Mesendoderm (in vitro differentiated cells): ENCODE results near the gene ERFE.

ENCODE experiments used
- DNase-seq: peaks from one replicate; pipeline ENCODE4 v3.0.0; 2013
- H2AK5ac ChIP-seq: 2 replicates; pipeline ENCODE4 v1.6.1; 2013; ENCODE audit warnings: low read length, inconsistent platforms
- H2BK120ac ChIP-seq: 2 replicates; pipeline ENCODE4 v1.6.1; 2013; ENCODE audit warnings: low read depth, mild to moderate bottlenecking, low read length, moderate library complexity, mixed read lengths
- H2BK15ac ChIP-seq: replicated peaks from 2 replicates; pipeline ENCODE4 v1.6.1; 2013; ENCODE audit warnings: low read depth, mild to moderate bottlenecking, moderate library complexity
- H2BK5ac ChIP-seq: 2 replicates; pipeline ENCODE4 v1.6.1; 2013; ENCODE audit warnings: low read length, inconsistent platforms
- H3K18ac ChIP-seq: 2 replicates; pipeline ENCODE4 v1.6.1; 2013; ENCODE audit warnings: mild to moderate bottlenecking, low read length, mixed read lengths
- H3K23ac ChIP-seq: one replicate; pipeline ENCODE4 v1.6.1; 2013; ENCODE audit warnings: low read length
- H3K27ac ChIP-seq: 2 replicates; pipeline ENCODE4 v1.5.1; 2013; ENCODE audit warnings: low read depth, mild to moderate bottlenecking, inconsistent platforms, low read length, moderate library complexity
- H3K27me3 ChIP-seq: 2 replicates; pipeline ENCODE4 v1.6.1; 2013; ENCODE audit warnings: low read length, control low read depth, mild to moderate bottlenecking, inconsistent platforms; ENCODE audit not compliant: insufficient read depth, poor library complexity
- H3K36me3 ChIP-seq: 2 replicates; pipeline ENCODE4 v1.6.1; 2013; ENCODE audit warnings: low read length, inconsistent platforms; ENCODE audit not compliant: control insufficient read depth, insufficient read depth
- H3K4ac ChIP-seq: one replicate; pipeline ENCODE4 v1.6.1; 2013; ENCODE audit warnings: low read depth, mild to moderate bottlenecking, low read length, moderate library complexity
- H3K4me1 ChIP-seq: 2 replicates; pipeline ENCODE4 v1.6.1; 2013; ENCODE audit warnings: low read depth, low read length, inconsistent platforms; ENCODE audit not compliant: control insufficient read depth
- H3K4me2 ChIP-seq: 2 replicates; pipeline ENCODE4 v1.6.1; 2013; ENCODE audit warnings: low read length
- H3K4me3 ChIP-seq: 2 replicates; pipeline ENCODE4 v1.5.1; 2013; ENCODE audit warnings: mild to moderate bottlenecking, low read length
- H3K56ac ChIP-seq: one replicate; pipeline ENCODE4 v1.6.1; 2013; ENCODE audit warnings: low read length
- H3K79me1 ChIP-seq: 2 replicates; pipeline ENCODE4 v1.6.1; 2013; ENCODE audit warnings: low read length, inconsistent platforms
- H3K79me2 ChIP-seq: 2 replicates; pipeline ENCODE4 v1.6.1; 2013; ENCODE audit warnings: mild to moderate bottlenecking, low read length; ENCODE audit not compliant: control insufficient read depth, insufficient read depth
- H3K9ac ChIP-seq: 2 replicates; pipeline ENCODE4 v1.6.1; 2013; ENCODE audit warnings: low read length, inconsistent platforms
- H4K5ac ChIP-seq: one replicate; pipeline ENCODE4 v1.6.1; 2013; ENCODE audit warnings: low read length
- H4K8ac ChIP-seq: one replicate; pipeline ENCODE4 v1.6.1; 2013; ENCODE audit warnings: low read depth, mild to moderate bottlenecking, control low read depth, low read length, moderate library complexity
- WGBS: extraction: QIAGEN DNeasy Blood & Tissue Kit; methylation state at CpG from one replicate; pipeline ENCODE4 v1.1.7; 2013; ENCODE audit warnings: low lambda C conversion rate, missing lambda C conversion rate; ENCODE audit not compliant: insufficient coverage; ENCODE audit errors: extremely low coverage; 5-methylcytosine and 5-hydroxymethylcytosine counted together

ERFE gene

GRCh38 chr2:238141541-238142318 is 17.0 kb upstream of the ERFE start:
- no CpG with 5 or more reads among the region's 10 CpGs for WGBS
- no peak overlapping the region for H2BK15ac ChIP-seq

GRCh38 chr2:238142382-238143205 is 16.2 kb upstream of the ERFE start:
- Histone ChIP-seq H3K4me2 (no peak overlapping the region), H3K56ac (no peak overlapping the region), H3K4me3 (no peak overlapping the region), H3K9ac (no peak overlapping the region), H3K18ac (no peak overlapping the region), H3K36me3 (no peaks in the 10 kb centered on the region), H2BK15ac (no peak overlapping the region), H3K27ac (no peak overlapping the region), H2BK5ac (no peak overlapping the region), H4K5ac (no peak overlapping the region), H3K4ac (no peak overlapping the region), H4K8ac (no peak overlapping the region), H3K27me3 (no peaks in the 10 kb centered on the region), H3K79me1 (no peaks in the 10 kb centered on the region), H2BK120ac (no peak overlapping the region), H3K4me1 (no peaks in the 10 kb centered on the region), H2AK5ac (no peak overlapping the region), H3K23ac (no peak overlapping the region), H3K79me2 (no peaks in the 10 kb centered on the region)
- no peak for DNase-seq
- WGBS, result no CpG with 5 or more reads among the region's 30 CpGs

More at GRCh38 chr2:238141541-238142318, 17.0 kb upstream of the ERFE start:
- Histone ChIP-seq H2BK5ac (no peak overlapping the region), H3K79me1 (no peaks in the 10 kb centered on the region), H3K4me2 (no peak overlapping the region), H4K8ac (no peak overlapping the region), H3K18ac (no peak overlapping the region), H3K79me2 (no peaks in the 10 kb centered on the region), H3K27me3 (no peaks in the 10 kb centered on the region), H3K4me3 (no peak overlapping the region), H2AK5ac (no peak overlapping the region), H2BK120ac (no peak overlapping the region), H3K9ac (no peak overlapping the region), H3K4me1 (no peaks in the 10 kb centered on the region), H3K36me3 (no peaks in the 10 kb centered on the region), H3K27ac (no peak overlapping the region), H3K23ac (no peak overlapping the region), H4K5ac (no peak overlapping the region), H3K56ac (no peak overlapping the region), H3K4ac (no peak overlapping the region)
- no peak for DNase-seq

- H3K4ac ChIP-seq, result no peak overlapping the region
- no peak overlapping the region for H3K9ac ChIP-seq
- DNase-seq, result no peak
- H3K27me3 ChIP-seq, result no peaks in the 10 kb centered on the region
- no peak overlapping the region for H4K5ac ChIP-seq
- H3K4me3 ChIP-seq, result no peak overlapping the region
- H2BK120ac ChIP-seq, result no peak overlapping the region
- no peaks in the 10 kb centered on the region for H3K79me2 ChIP-seq
- H4K8ac ChIP-seq, result no peak overlapping the region
- no CpG with 5 or more reads among the region's 20 CpGs for WGBS
- no peak overlapping the region for H3K23ac ChIP-seq
- H3K56ac ChIP-seq, result no peak overlapping the region
- H3K27ac ChIP-seq, result no peak overlapping the region
- H3K4me2 ChIP-seq, result no peak overlapping the region
- no peaks in the 10 kb centered on the region for H3K4me1 ChIP-seq
- H2BK15ac ChIP-seq, result no peak overlapping the region
- no peak overlapping the region for H2BK5ac ChIP-seq
- no peak overlapping the region for H3K18ac ChIP-seq
- H2AK5ac ChIP-seq, result no peak overlapping the region
- no peaks in the 10 kb centered on the region for H3K79me1 ChIP-seq
- no peaks in the 10 kb centered on the region for H3K36me3 ChIP-seq
These were observed 15.4 kb upstream of the ERFE start for GRCh38 chr2:238143239-238143951.

GRCh38 chr2:238144262-238144661 is 14.5 kb upstream of the ERFE start:
- H3K27me3 ChIP-seq, result no peaks in the 10 kb centered on the region
- no peak overlapping the region for H3K4me2 ChIP-seq
- no peak overlapping the region for H3K18ac ChIP-seq
- H3K79me1 ChIP-seq, result no peaks in the 10 kb centered on the region
- no peak overlapping the region for H2AK5ac ChIP-seq
- H2BK120ac ChIP-seq, result no peak overlapping the region
- H3K4me1 ChIP-seq, result no peaks in the 10 kb centered on the region
- no peak overlapping the region for H3K9ac ChIP-seq
- no peak overlapping the region for H3K4me3 ChIP-seq
- no peak overlapping the region for H3K23ac ChIP-seq
- no peak overlapping the region for H4K5ac ChIP-seq
- WGBS, result no CpG with 5 or more reads among the region's 5 CpGs
- H2BK5ac ChIP-seq, result no peak overlapping the region
- H3K79me2 ChIP-seq, result no peaks in the 10 kb centered on the region
- H3K27ac ChIP-seq, result no peak overlapping the region
- no peak overlapping the region for H2BK15ac ChIP-seq
- H3K36me3 ChIP-seq, result no peaks in the 10 kb centered on the region
- H3K56ac ChIP-seq, result no peak overlapping the region
- no peak overlapping the region for H3K4ac ChIP-seq
- no peak overlapping the region for H4K8ac ChIP-seq
- DNase-seq, result no peak

GRCh38 chr2:238145046-238145445 is 13.7 kb upstream of the ERFE start:
- Histone ChIP-seq H3K4me1 (no peaks in the 10 kb centered on the region), H3K4me2 (no peak overlapping the region), H3K27ac (no peak overlapping the region), H3K79me1 (no peaks in the 10 kb centered on the region), H2BK5ac (no peak overlapping the region), H3K36me3 (no peaks in the 10 kb centered on the region), H3K4me3 (no peak overlapping the region), H3K23ac (no peak overlapping the region), H2BK15ac (no peak overlapping the region), H3K9ac (no peak overlapping the region), H4K5ac (no peak overlapping the region), H2AK5ac (no peak overlapping the region), H3K18ac (no peak overlapping the region), H2BK120ac (no peak overlapping the region), H3K4ac (no peak overlapping the region), H3K56ac (no peak overlapping the region), H3K27me3 (no peaks in the 10 kb centered on the region), H3K79me2 (no peaks in the 10 kb centered on the region), H4K8ac (no peak overlapping the region)
- WGBS, result no CpG with 5 or more reads among the region's 12 CpGs
- DNase-seq, result no peak
